Measurements from ENCODE around the gene CYP24A1. TPM values are rescaled to one million over a fixed set of nuclear protein-coding genes. Genes with fewer than 3 reads are reported as not detected.

The CYP24A1 gene
- total and polyA plus RNA-seq, 2 of the 13 experiments (the other 11 are each of a cell fraction or from before 2014, with no cell fraction given): 9.4 to 32.7 TPM

DNA sequence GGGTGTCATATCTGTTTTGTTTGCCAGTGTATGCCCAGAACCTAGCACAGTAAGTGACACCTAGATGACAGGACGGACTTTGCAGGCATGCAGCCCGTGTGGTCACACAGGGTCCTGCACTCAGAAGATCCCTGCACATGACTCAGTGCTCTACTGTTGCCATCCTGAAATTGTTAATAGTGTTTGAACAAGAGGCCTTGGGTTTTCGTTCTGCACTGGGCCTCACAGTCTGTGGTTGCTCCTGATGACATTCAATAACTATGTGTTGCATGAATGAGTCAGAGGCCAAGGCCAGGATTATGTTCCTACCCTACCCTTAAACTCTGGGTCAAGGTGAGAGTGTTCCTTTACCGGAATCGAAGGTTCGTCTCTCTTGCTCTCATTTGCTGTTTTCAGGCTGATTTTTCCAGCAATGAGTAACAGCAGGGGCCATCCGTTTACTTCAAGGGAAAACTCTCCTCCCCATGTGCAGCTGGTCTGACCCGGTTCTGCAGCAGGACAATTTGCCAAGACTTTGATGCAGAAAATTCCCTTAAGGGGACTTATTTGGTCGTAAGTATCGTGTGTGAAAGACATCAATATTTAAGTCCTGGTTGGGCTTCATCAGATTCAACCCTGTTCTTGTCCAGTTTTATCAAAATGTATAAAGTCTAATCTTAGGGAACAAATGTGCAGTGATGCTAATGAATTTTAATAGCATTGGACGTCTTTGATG lies 21.1 kb upstream of the CYP24A1 start (continued):
- TF ChIP-seq ZFYVE20 (CRISPR knock-in tag; IDR thresholded peaks at IDR 0.05; ENCODE audit: borderline replicate concordance, low read depth) (no peak), SUZ12 (IDR thresholded peaks at IDR 0.05; ENCODE audit: low read depth, low read length) (no peak), RFX5 (IDR thresholded peaks at IDR 0.05; ENCODE audit: low read depth, low read length) (peak; percentile 69; the same call in 1 of the 2 replicates), ZNF3 (CRISPR knock-in tag; IDR thresholded peaks at IDR 0.05) (peak; percentile 85), RNF2 (conservative IDR thresholded peaks at IDR 0.05; ENCODE audit: low read depth) (peak; percentile 65; the same call in 1 of the 2 replicates), HNF4G (IDR thresholded peaks at IDR 0.05; ENCODE audit: borderline replicate concordance, low read depth, low read length) (peak; percentile 87), HNF4G (CRISPR knock-in tag; IDR thresholded peaks at IDR 0.05; ENCODE audit: borderline replicate concordance, low read depth) (peak; percentile 87; the same call in 1 of the 2 replicates), SMAD1 (CRISPR knock-in tag; IDR thresholded peaks at IDR 0.05; ENCODE audit: borderline replicate concordance, low read depth) (no peak; the same call in 1 of the 2 replicates), IRF2 (CRISPR knock-in tag; IDR thresholded peaks at IDR 0.05) (peak; percentile 97), ZNF772 (CRISPR knock-in tag; IDR thresholded peaks at IDR 0.05) (peak; percentile 93), CEBPB (IDR thresholded peaks at IDR 0.05; ENCODE audit: borderline replicate concordance, low read depth, low read length) (peak; percentile 80; the same call in 1 of the 2 replicates)
- TF ChIP-seq, protein P1, sequence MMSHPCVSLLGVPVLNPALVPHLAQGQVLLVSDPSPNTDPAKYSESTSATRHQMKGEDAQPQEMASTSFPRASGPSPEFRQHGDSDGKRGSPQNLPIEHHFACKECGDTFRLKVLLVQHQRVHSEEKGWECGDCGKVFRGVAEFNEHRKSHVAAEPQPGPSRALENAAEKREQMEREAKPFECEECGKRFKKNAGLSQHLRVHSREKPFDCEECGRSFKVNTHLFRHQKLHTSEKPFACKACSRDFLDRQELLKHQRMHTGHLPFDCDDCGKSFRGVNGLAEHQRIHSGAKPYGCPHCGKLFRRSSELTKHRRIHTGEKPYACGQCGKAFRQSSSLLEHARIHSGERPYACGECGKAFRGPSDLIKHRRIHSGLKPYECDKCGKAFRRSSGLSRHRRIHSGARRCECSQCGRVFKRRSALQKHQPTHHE (CRISPR knock-in tag; IDR thresholded peaks at IDR 0.05; ENCODE audit: borderline replicate concordance): peak; percentile 35; the same call in 1 of the 2 replicates
- TF ChIP-seq, protein P2, sequence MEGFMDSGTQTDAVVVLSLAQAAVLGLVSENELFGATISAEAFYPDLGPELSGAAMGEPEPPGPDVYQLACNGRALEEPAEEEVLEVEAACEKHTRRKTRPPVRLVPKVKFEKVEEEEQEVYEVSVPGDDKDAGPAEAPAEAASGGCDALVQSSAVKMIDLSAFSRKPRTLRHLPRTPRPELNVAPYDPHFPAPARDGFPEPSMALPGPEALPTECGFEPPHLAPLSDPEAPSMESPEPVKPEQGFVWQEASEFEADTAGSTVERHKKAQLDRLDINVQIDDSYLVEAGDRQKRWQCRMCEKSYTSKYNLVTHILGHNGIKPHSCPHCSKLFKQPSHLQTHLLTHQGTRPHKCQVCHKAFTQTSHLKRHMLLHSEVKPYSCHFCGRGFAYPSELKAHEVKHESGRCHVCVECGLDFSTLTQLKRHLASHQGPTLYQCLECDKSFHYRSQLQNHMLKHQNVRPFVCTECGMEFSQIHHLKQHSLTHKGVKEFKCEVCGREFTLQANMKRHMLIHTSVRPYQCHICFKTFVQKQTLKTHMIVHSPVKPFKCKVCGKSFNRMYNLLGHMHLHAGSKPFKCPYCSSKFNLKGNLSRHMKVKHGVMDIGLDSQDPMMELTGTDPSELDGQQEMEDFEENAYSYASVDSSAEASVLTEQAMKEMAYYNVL (CRISPR knock-in tag; IDR thresholded peaks at IDR 0.05; ENCODE audit: borderline replicate concordance): peak; percentile 86; the same call in 1 of the 2 replicates
- TF ChIP-seq, protein P3, sequence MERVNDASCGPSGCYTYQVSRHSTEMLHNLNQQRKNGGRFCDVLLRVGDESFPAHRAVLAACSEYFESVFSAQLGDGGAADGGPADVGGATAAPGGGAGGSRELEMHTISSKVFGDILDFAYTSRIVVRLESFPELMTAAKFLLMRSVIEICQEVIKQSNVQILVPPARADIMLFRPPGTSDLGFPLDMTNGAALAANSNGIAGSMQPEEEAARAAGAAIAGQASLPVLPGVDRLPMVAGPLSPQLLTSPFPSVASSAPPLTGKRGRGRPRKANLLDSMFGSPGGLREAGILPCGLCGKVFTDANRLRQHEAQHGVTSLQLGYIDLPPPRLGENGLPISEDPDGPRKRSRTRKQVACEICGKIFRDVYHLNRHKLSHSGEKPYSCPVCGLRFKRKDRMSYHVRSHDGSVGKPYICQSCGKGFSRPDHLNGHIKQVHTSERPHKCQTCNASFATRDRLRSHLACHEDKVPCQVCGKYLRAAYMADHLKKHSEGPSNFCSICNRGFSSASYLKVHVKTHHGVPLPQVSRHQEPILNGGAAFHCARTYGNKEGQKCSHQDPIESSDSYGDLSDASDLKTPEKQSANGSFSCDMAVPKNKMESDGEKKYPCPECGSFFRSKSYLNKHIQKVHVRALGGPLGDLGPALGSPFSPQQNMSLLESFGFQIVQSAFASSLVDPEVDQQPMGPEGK (CRISPR knock-in tag; IDR thresholded peaks at IDR 0.05): peak; percentile 84
- TF ChIP-seq, protein P4, sequence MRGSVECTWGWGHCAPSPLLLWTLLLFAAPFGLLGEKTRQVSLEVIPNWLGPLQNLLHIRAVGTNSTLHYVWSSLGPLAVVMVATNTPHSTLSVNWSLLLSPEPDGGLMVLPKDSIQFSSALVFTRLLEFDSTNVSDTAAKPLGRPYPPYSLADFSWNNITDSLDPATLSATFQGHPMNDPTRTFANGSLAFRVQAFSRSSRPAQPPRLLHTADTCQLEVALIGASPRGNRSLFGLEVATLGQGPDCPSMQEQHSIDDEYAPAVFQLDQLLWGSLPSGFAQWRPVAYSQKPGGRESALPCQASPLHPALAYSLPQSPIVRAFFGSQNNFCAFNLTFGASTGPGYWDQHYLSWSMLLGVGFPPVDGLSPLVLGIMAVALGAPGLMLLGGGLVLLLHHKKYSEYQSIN (CRISPR knock-in tag; IDR thresholded peaks at IDR 0.05; ENCODE audit: borderline replicate concordance): no peak
- TF ChIP-seq, protein P5, sequence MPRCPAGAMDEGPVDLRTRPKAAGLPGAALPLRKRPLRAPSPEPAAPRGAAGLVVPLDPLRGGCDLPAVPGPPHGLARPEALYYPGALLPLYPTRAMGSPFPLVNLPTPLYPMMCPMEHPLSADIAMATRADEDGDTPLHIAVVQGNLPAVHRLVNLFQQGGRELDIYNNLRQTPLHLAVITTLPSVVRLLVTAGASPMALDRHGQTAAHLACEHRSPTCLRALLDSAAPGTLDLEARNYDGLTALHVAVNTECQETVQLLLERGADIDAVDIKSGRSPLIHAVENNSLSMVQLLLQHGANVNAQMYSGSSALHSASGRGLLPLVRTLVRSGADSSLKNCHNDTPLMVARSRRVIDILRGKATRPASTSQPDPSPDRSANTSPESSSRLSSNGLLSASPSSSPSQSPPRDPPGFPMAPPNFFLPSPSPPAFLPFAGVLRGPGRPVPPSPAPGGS (CRISPR knock-in tag; IDR thresholded peaks at IDR 0.05): peak; percentile 95; the same call in 1 of the 2 replicates
